Activated CD4-positive, alpha-beta T cell treated with anti-CD3 and anti-CD28 coated beads, Interleukin-2, Interleukin-6, amounts not matched to agents 100 ng/mL and 50 ng/mL, durations not matched to agents 16 hours and 8 hours (primary cell): Measurements from ENCODE around the gene POLR3B.
"Not testable (repeated sequence)": the region's sequence is repeated elsewhere in the genome, so short reads cannot be mapped to it uniquely, and the experiment has no call there.

Experiments used
- DNase-seq: peaks from one replicate; pipeline ENCODE4 v3.0.0-alpha.2; 2020

POLR3B gene

DNA sequence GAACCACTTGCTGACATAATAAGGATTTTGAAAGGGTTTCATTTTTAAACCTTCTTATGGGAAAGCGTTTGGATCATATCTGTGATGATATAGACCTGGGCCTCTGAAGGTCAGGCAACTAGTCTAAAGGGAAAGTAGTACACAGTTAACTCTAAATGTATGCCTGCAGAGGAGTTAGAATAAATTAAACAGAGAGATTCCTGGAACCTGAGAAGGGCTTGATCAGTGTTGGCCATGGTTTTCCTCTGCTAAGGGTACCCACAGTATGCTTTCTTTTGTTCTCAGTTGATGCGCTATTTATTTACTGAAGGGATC, 14.4 kb upstream of the POLR3B start:
- DNase-seq: no peak

GRCh38 chr12:106344131-106344530, 13.4 kb upstream of the POLR3B start:
- DNase-seq: no peak

GRCh38 chr12:106345746-106346145, 11.8 kb upstream of the POLR3B start:
- no peak for DNase-seq

DNA sequence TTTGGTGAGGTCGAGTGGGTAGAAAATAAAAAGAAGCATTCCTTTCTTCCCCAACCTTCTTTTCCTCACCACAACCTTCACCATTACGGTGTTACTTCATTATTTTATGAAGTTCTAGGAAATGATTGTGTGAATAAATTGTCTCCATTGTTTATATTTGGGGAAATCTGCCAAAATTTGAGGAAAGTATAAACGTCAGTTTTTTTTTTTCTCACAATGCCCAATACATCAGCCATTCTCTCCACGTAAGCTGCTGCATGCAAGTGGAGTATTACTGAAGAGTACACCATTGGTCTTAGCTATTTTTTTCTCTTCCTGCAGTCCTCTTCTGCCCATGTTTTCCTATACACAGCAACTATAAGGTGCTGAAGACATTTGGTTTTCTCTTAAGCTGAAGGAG, 9.1 kb upstream of the POLR3B start:
- no peak for DNase-seq

DNA sequence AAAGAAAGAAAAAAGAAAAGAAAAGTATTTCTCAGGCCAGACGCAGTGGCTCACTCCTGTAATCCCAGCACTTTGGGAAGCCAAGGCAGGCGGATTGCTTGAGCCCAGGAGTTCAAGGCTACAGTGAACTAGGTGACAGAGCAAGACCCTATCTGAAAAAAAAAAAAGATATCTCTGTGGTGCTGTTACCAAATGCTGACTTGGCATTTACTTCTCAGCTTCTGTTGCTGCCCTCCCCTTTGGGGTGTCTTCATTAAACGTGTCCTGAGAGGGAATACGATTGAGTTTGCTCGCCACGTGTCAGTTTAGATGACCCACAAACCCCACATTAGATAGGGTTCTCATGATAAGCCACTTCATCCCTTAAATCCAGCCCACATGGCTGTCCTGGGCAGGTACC, 4.4 kb upstream of the POLR3B start:
- DNase-seq: no peak

- DNase-seq: no peak
Measured at GRCh38 chr12:106358396-106359241, 1.1 kb downstream of the POLR3B start.

GRCh38 chr12:106359646-106360399, 2.3 kb downstream of the POLR3B start:
- no peak for DNase-seq

DNA sequence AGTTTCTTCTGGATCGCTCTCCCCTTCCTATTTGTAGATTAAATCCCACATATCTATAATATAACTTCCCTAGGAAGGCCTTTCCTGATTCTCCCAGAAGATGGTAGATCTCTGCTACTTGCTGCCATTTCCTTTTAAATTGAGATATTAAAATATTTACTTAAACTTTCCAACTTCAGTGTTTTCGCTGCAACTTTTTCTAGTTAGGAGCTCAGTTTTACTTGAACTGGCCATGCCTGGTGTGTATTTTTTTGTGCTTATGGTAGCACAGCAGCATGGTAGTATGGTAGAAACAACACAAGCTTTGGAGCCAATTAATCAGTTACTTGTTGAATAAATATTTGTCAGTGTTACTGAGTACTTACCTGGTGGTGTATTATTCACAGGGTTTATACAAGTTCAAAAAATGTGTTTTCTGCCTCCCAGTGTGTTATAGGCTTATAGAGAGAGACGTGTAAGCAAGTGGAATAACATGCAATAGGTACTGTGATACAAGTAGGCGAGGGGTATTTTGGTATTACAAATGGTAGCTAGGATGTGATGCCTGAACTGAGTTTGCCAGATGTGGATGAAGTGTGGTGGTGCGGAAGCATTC, 2.9 kb downstream of the POLR3B start:
- DNase-seq: no peak

DNA sequence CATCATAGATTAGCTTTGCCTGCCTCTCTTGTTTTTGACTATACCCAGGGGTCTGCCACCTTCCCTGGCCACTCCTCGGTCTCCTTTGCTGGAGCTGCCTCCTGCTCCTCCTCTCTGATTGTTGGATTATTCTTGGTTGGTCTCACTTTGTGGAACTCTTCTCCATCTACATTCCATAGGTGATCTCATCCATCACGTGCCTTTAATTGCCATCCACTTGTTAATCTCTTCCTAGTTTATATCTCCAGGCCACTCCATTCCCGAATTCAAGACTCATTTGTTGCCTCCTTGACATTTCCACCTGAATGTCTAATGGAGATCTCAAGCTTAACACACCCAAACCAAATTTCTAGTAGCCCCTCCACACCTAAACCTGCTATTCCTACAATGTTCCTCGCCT, 5.4 kb downstream of the POLR3B start:
- DNase-seq: no peak

DNA sequence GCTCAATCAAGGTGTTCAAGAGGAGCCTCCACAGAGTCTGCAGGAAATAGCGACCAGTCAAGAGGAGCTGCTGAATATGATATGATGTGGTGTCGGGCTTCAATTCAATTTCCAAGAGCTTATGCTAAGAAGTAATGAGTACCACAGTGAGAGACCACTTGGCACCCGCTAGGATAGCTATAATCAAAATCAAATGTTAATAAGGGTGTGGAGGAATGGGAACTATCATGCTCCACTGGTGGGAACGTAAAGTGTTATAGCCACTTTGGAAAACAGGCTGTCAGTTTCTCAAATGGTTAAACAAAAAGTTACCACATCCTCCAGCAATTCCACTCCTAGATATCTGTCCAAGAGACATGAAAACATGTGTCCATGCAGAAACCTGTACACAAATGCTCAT, 6.7 kb downstream of the POLR3B start:
- no peak for DNase-seq

DNA sequence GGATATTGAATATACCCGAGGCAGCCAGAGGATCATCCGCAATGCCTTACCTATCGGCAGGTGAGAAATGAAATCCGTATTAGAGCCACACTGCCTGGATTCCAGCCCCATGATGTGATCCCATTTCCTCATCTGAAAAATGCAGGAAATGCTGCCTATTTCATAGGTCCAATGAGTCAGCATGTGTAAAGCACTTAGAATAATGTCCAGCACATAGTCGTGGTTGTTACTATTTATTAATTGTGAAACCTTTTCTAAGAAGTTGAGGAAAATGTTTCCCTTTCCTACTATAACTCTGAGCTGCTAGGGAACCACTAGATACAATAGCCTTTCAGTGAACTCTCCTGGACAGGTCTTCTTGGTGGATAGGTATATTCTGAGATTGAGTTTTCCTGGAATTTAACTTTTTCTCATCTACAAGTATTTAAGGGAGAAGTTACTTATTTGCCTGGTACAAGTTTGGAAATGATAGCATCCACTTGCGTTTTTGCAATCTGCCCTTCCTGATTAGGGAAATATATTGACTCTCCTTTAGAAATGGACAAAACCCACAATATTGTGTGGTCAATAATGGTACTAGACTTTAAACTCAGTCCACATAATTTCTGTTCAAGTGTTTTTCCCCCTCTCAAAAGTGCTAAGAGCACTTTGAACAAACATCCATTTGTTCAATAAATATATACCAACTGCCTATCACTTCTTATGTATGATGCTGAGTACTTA, 12.2 kb downstream of the POLR3B start:
- no peak for DNase-seq

- DNase-seq: no peak
Measured at GRCh38 chr12:106378788-106379187, 21.2 kb downstream of the POLR3B start.

DNA sequence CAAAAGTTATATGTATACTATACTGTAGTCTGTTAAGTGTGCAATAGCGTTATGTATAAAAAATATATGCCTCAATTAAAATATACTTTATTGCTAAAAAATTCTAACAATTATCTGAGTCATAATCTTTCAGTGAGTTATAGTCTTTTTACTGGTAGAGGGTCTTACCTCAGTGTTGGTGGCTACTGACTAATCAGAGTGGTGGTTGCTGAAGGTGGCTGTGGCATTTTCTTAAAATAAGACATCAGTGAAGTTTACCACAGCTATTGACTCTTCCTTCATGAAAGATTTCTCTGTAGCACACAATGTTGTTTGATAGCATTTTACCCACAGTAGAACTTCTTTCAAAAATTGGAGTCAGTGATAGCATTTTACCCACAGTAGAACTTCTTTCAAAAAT, 23.4 kb downstream of the POLR3B start:
- DNase-seq: no peak

DNA sequence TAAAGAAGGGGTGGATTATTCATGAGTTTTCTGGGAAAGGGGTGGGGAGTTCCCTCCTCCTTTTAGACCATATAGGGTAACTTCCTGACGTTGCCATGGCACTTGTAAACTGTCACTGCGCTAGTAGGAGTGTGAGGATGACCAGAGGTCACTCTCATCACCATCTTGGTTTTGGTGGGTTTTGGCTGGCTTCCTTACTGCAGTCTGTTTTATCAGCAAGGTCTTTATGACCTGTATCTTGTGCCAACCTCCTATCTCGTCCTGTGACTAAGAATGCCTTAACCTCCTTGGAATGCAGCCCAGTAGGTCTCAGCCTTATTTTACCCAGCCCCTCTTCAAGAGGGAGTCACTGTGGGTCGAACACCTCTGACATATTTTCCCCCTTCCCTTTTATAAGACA, 24.3 kb downstream of the POLR3B start:
- DNase-seq: not testable (repeated sequence)

GRCh38 chr12:106386813-106387535, 29.4 kb downstream of the POLR3B start:
- no peak for DNase-seq

DNA sequence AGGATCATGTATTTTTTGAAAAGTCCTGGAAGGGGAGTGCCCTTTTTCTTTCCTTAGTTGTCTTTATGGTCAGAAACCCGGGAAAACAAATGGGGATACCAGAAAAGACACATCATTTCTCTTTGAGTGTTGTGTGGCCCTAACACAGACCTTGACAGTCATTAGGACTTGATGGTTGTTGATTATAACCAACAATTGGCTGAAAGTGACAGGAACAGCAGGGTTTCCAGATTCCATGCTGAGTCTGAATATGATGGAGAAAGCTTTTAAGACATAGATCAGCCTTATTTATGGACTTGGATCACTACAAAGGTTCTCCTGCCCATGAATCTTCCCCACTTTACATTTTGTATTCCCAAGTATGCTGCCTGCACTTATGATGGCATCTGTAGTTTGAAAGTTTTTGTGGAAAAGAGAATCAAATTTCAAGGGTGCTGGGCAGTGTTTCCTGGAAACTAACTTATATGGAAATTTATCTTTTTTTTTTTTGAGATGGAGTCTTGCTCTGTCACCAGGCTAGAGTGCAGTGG, 30.4 kb downstream of the POLR3B start:
- DNase-seq: no peak

- no peak for DNase-seq
Measured at GRCh38 chr12:106389151-106389550, 31.6 kb downstream of the POLR3B start.

- no peak for DNase-seq
Measured at GRCh38 chr12:106392759-106393158, 35.2 kb downstream of the POLR3B start.

GRCh38 chr12:106409878-106410277, 52.3 kb downstream of the POLR3B start:
- no peak for DNase-seq

DNA sequence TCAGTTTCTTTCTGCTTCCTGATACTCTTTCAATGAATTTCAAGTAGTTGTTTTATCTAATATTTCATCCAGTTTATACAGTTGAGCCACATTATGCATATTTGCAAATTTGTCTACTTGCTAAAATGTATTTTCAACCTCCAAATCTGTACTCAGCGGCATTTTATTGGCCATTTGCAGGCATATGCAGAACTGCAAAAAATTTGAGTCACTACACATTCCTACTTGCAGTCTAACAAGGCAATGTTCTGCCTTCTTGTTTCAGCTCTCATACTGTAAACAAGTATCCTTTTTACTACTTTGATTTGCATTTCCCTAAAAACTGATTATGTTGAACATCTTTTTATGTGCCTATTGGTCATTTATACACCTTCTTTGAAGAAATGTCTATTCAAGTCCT, 55.0 kb downstream of the POLR3B start:
- no peak for DNase-seq

GRCh38 chr12:106415134-106415533, 57.6 kb downstream of the POLR3B start:
- DNase-seq: no peak

- no peak for DNase-seq
Measured at GRCh38 chr12:106416273-106416672, 58.7 kb downstream of the POLR3B start.
